Gastroesophageal sphincter (tissue), 3 donors: ENCODE measurements around the gene SUV39H2.

ENCODE experiments used
- CTCF ChIP-seq, 4 experiments: fragments of 200-600 bp in 2 of 4; fragments of 450-650 bp in 2 of 4; sonication (generic) in 1 of 4; IDR thresholded peaks; one replicate each; pipeline ENCODE4 v1.5.1; 2017 to 2019; ENCODE audit warnings: antibody characterized with exemption in 4 of 4, mild to moderate bottlenecking in 2 of 4, moderate library complexity in 2 of 4
- EP300 ChIP-seq: sonication (generic); formaldehyde crosslinking; IDR thresholded peaks from one replicate; pipeline ENCODE4 v1.6.1; 2017; ENCODE audit warnings: antibody characterized with exemption, mild to moderate bottlenecking
- POLR2A ChIP-seq, 2 donors: fragments of 450-650 bp; IDR thresholded peaks; one replicate each; pipeline ENCODE4 v1.6.1; 2017; ENCODE audit warnings: antibody characterized with exemption in 2 of 2, mild to moderate bottlenecking in 2 of 2, moderate library complexity in 1 of 2
- POLR2AphosphoS5 ChIP-seq: sonication (generic); formaldehyde crosslinking; IDR thresholded peaks from one replicate; pipeline ENCODE4 v1.6.1; 2017; ENCODE audit warnings: antibody characterized with exemption

DNA sequence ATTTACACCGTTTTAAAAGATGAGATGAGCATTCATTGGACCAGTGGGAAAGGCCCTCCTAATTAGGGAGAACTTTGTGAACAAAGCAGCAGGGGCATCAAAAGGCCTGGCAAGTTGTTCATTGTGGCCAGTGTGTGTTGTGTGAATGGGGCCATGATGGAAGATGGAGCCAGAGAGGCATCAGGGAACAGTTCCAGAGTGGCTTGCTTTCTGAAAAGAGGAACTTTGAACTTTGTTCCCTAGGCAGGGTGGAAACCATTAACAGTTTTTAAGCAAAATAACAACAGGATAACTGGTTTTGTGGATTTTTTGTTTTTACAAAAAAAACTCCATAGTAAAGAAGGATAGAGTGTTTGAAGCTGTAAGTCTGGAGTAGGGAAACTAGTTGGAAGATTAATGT is 12.5 kb downstream of the SUV39H2 start:
- TF ChIP-seq CTCF (IDR thresholded peaks at IDR 0.05): no peak
- no peak for TF ChIP-seq EP300
- no peak for TF ChIP-seq POLR2A (IDR thresholded peaks at IDR 0.05)
- no peak for TF ChIP-seq POLR2AphosphoS5
